Measurements from ENCODE around the gene ADAMTS3.
A peak's percentile ranks its signal among the peaks of the same experiment; 100 is the strongest.

The ADAMTS3 gene

DNA sequence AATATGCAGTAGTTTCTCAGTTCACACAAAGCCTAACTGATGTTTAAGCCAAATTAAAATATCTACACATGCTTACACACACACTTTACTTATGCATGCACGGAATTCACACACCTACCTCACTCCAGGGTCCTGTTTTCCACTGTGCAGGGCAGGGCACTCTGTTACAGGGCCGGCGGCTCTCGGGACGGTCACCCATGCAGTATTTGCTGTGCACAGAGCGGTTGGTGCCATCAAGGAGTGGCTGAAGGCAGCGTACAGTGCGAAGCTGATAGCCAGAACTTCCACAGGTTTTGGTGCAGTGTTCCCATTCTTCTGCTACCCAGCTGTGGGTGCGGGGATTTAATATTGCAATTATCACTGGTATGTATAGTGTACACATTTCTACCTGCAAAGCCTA, 278.3 kb downstream of the ADAMTS3 start:
- TF ChIP-seq, protein P1, sequence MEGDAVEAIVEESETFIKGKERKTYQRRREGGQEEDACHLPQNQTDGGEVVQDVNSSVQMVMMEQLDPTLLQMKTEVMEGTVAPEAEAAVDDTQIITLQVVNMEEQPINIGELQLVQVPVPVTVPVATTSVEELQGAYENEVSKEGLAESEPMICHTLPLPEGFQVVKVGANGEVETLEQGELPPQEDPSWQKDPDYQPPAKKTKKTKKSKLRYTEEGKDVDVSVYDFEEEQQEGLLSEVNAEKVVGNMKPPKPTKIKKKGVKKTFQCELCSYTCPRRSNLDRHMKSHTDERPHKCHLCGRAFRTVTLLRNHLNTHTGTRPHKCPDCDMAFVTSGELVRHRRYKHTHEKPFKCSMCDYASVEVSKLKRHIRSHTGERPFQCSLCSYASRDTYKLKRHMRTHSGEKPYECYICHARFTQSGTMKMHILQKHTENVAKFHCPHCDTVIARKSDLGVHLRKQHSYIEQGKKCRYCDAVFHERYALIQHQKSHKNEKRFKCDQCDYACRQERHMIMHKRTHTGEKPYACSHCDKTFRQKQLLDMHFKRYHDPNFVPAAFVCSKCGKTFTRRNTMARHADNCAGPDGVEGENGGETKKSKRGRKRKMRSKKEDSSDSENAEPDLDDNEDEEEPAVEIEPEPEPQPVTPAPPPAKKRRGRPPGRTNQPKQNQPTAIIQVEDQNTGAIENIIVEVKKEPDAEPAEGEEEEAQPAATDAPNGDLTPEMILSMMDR (conservative IDR thresholded peaks at IDR 0.05; ENCODE audit: low read depth, low read length): no peak
- no peak for DNase-seq (ENCODE audit: low read depth)
- H3K4me3 ChIP-seq (ENCODE audit: low read length): no peak overlapping the region

DNA sequence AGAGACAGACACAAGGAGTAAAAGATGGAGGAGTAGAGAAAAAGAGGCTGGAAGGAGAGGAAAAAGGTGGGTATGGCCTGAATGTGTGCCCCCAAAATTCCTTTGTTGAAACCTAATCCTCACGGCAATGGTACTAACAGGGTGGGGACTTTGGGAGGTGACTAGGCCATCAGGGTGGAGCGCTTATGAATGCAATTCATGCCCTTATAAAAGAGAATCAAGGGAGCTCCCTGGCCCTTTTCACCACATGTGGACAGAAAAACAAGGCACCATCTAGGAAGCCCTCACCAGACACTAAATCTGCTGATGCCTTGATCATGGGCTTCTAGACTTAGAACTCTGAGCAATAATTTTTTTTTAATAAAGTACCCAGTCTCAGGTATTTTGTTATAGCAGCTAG, 282.1 kb downstream of the ADAMTS3 start:
- TF ChIP-seq, protein P1 (conservative IDR thresholded peaks at IDR 0.05; ENCODE audit: low read depth, low read length): no peak
- DNase-seq (ENCODE audit: low read depth): no peak
- no peak overlapping the region for H3K4me3 ChIP-seq (ENCODE audit: low read length)

DNA sequence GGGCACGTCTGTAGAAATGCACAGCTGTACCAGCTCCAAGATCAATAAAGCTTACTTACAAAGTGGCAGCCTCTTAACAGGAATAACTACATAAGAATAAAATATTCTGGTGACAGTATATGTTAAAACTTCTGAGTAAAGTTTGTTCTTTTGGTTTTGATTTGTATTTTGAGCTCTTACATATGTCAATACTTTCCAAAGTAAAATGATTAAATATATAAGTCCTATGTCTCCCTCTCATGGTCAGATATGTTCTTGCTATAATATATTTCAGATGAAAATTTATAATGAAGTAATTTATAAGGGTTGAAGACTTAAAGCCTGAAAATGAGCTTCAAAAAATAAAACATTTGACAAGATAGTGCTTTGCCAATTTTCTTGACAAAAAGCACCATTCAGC, 282.8 kb downstream of the ADAMTS3 start:
- DNase-seq (ENCODE audit: low read depth): peak; percentile 8
- TF ChIP-seq, protein P1 (conservative IDR thresholded peaks at IDR 0.05; ENCODE audit: low read depth, low read length): no peak
- H3K4me3 ChIP-seq (ENCODE audit: low read length): no peak overlapping the region

DNA sequence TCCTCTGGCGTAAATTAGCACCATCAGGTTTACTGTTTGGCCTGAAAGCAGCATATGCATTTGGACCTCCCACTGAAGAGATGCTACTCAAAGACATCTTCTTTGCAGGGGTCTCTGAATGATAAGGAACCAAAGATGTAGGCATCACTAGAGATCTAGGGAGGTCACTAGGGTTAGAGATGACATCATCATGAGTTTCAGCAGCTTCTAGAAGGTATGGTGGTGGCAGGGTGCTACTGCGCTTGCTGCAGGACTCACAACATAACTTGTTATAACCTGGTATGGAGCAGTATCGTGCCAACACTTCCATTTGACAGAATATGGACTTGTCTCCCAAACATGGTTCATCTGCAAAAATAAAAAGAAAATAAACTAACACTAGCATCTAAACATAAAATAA, 285.7 kb downstream of the ADAMTS3 start:
- DNase-seq (ENCODE audit: low read depth): no peak
- H3K4me3 ChIP-seq (ENCODE audit: low read length): no peak overlapping the region
- TF ChIP-seq, protein P1 (conservative IDR thresholded peaks at IDR 0.05; ENCODE audit: low read depth, low read length): no peak

DNA sequence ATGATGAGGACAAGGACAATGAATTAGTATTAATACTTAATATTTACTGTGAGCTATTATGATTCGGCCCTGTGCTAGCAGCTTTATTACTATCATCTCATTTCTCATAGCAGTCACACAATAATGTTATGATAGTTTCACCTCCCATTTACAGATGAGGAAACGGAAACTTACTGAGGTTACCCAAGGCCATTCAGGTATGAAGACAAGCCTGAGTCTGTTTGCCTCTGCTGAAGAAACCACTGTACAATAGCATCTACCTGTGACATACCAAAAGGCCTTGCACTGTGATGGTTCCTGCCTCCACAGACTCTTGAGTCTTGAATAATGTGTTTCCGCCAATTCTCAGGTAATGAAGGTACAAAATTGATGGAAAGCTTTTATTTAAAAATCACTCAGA, 288.8 kb downstream of the ADAMTS3 start:
- DNase-seq (ENCODE audit: low read depth): no peak
- TF ChIP-seq, protein P1 (conservative IDR thresholded peaks at IDR 0.05; ENCODE audit: low read depth, low read length): no peak
- H3K4me3 ChIP-seq (ENCODE audit: low read length): no peak overlapping the region

DNA sequence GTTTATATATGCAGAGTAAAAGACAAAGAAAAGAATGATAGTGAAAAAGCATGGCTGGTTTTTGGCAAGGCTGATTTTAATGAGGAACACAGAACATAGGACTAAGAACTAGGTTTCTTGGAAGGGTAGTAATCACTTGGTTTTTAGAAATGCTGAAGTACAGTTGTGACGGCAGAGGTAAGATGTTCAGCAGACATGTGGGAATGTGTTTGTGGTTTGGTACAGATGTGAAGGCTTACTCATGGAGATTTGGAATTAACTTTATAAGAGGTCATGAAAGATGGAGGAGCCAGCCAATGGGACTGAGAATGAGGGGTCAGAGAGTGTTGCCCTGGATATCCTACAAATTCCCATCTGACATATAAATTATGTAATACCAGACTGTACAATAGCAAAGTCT, 293.6 kb downstream of the ADAMTS3 start:
- no peak overlapping the region for H3K4me3 ChIP-seq (ENCODE audit: low read length)
- DNase-seq (ENCODE audit: low read depth): no peak
- TF ChIP-seq, protein P1 (conservative IDR thresholded peaks at IDR 0.05; ENCODE audit: low read depth, low read length): no peak

DNA sequence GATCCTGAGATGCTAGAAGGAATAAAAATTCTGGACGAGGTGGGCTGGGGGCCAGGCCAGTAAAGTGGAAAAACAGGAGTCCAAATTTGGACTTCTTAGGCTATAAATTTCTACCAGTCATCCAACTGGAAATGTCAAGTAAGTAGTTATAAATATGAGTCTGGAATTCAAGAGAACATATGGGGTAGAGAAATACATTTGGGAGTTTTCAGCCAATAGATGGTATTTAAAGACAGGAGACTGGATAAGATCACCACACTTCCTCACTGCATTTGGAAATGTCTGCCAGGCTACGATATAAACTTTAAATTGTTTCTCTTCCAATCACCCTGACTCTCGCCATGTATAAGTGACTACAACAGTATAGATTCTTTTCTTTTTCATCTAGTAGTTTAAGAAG, 294.8 kb downstream of the ADAMTS3 start:
- TF ChIP-seq, protein P1 (conservative IDR thresholded peaks at IDR 0.05; ENCODE audit: low read depth, low read length): no peak
- no peak for DNase-seq (ENCODE audit: low read depth)
- H3K4me3 ChIP-seq (ENCODE audit: low read length): no peak overlapping the region
